HG03066 (cell line): ENCODE results near the gene TEX38.
"Not testable (repeated sequence)": the region's sequence is repeated elsewhere in the genome, so short reads cannot be mapped to it uniquely, and the experiment has no call there.

Source experiments
- ATAC-seq: cut with Tn5 transposase; IDR thresholded peaks from one replicate; pipeline ENCODE4 v1.9.1; 2021; ENCODE audit warnings: low read depth; ENCODE audit not compliant: unreplicated experiment

Gene TEX38

GRCh38 chr1:46654698-46655097, 17.0 kb upstream of the TEX38 start:
- not testable (repeated sequence) for ATAC-seq

- ATAC-seq = no peak
Observed at GRCh38 chr1:46655848-46656247, 15.8 kb upstream of the TEX38 start.

DNA sequence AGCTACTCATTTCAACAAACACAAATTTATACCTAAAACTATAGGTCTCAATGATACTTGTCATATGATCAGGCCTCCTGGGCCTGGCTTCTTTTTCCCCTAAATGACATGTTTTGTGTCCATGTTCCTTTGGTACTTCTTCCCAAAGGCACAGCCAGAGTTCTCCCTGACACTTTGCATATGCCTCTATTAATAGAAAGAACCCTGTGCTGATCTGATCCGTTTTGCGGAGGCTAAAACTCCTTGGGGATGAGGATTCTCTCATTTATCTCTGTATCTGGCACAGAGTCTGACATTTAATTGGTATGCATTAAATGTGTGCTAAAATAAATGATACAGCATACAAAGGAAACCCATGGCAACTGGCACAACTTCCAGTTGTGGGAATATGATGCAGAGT, 15.0 kb upstream of the TEX38 start:
- no peak for ATAC-seq

GRCh38 chr1:46657775-46658174, 13.9 kb upstream of the TEX38 start:
- no peak for ATAC-seq

- no peak for ATAC-seq
Observed at GRCh38 chr1:46659307-46659870, 12.3 kb upstream of the TEX38 start.

- peak; percentile 93 for ATAC-seq
Observed at GRCh38 chr1:46660116-46660515, 11.5 kb upstream of the TEX38 start.

DNA sequence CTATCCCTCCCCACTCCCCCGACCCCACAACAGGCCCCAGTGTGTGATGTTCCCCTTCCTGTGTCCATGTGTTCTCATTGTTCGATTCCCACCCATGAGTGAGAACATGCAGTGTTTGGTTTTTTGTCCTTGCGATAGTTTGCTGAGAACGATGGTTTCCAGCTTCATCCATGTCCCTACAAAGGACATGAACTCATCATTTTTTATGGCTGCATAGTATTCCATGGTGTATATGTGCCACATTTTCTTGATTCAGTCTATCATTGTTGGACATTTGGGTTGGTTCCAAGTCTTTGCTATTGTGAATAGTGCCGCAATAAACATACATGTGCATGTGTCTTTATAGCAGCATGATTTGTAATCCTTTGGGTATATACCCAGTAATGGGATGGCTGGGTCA, 8.7 kb upstream of the TEX38 start:
- not testable (repeated sequence) for ATAC-seq

DNA sequence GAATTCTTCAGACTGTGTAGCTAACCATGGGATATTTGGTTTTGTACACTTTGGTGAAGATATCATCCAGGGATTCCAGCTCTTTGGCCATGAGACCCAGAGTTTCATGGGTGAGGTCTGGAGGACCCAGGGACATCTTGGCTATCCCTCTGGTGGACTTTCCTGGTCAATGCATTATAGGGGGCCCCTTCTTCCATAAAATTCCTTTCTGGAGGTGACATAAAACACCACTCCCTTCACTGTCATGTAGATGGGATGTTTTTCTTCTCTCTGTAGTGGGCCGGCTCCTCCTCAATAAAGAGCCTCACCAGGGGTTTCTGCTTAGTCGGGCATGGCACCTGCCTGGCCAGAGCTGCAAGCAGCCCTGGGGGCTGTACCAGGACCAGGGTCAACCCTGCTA, 5.7 kb upstream of the TEX38 start:
- no peak for ATAC-seq

GRCh38 chr1:46667782-46668760, 3.6 kb upstream of the TEX38 start, which contains the start of gene ATPAF1:
TSS of gene ATPAF1 (minus strand) at chr1:46668364. CDS start at chr1:46668322, 42 bp downstream.
- peak; percentile 63 for ATAC-seq

GRCh38 chr1:46670134-46670533, 1.5 kb upstream of the TEX38 start:
- ATAC-seq = no peak

GRCh38 chr1:46672696-46673095, 1.0 kb downstream of the TEX38 start:
- no peak for ATAC-seq

- ATAC-seq = no peak
Observed at GRCh38 chr1:46673749-46674182, 2.1 kb downstream of the TEX38 start.

- ATAC-seq = peak; percentile 93
Observed at GRCh38 chr1:46675549-46676314, 4.1 kb downstream of the TEX38 start.

DNA sequence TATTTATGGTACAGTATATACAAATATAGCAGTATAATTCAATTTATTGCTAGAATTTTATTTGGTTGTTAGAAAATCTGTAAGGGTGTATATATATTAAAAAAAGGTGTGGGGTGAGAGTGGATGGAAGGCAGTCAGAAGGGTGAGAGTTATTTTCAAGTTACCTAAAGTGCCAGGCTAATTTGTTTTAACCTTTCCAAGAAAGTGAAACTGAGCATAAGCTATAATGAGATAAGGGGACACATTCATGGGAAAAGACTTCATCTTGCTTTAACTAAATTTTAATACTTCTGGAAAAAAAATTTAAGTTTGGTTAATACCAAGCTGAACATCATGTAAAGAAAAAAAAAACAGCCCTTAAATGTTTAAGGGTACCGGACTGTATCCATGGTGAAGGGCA, 4.9 kb downstream of the TEX38 start:
- no peak for ATAC-seq

GRCh38 chr1:46677339-46677738, 5.7 kb downstream of the TEX38 start:
- ATAC-seq = no peak

GRCh38 chr1:46679789-46680573, 8.3 kb downstream of the TEX38 start:
- ATAC-seq = no peak

DNA sequence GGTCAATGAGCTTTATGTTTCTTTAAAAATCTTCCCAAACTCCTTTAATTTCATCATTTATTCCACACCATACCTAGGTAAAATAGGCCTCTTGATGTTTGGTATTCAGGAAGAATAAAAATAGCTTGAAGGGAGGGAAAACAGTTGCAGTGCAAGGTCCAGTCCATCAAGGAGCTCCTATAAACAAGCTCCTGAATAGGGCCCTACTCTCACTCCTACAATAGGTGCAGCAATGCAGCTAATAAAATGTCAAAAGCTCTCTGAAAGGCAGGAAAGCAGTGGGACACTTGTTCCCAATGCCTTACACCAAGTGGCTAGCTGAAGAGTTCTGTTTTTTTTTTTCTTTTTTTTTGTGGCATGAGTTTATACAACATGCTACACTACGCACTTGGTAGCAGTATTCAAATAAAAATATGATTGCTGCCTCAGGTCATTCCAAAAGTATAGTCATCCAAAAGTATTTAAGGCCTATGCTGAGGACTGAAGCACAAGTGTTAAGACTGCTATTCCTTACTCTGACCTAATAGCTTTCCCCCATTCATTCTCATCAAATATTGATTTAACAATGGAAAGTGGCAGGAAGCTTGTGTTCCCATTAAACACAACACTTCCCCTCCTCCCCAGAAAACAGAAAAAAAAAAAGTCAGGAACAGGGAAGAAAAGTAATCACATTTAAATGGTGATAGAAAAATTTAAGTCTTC, 9.8 kb downstream of the TEX38 start:
- no peak for ATAC-seq

DNA sequence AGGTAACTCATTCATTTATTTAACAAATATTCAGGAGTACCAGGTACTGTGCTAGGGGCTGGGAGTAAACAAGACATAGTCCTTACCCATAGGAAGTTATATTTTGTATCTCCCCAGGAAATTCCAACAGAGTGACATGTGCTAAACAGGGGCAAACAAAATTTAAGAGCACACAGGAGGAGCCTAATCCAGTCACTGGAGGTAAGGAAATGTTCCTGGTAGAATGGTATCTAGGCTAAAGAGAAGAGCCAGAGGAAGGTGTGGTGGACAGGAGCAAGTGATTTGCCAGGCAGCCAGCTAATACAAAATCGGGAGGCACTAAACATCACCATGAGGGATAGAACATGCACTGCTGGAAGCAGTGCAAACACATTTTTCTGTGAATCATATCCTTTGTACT, 10.4 kb downstream of the TEX38 start:
- no peak for ATAC-seq

DNA sequence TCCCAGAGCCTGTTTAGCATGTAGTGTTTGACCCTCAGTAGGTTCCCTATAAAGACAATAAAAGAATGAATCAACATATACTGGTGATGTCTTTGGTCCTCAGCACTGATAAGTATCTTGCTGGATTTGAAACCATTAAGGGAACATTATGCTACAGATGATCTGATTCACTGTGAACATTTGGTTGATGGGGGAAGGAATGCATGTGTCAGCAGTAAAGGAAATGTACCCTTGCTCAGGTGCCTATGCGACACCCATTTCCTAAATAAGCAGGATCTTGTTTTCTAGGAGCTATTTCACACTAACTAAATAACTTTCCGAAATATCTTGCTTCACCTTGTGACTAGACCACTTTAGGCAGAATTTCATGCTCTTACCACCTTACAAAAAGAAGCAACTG, 13.0 kb downstream of the TEX38 start:
- ATAC-seq = no peak

GRCh38 chr1:46686255-46686654, 14.6 kb downstream of the TEX38 start:
- ATAC-seq = no peak
